IPS DF 19.7 (cell line): Measurements from ENCODE around the gene ZNF346.

Experiments
- DNase-seq: peaks from one replicate; pipeline ENCODE4 v3.0.0-alpha.2; 2013; ENCODE audit warnings: low read depth, low spot score

ZNF346 gene

DNA sequence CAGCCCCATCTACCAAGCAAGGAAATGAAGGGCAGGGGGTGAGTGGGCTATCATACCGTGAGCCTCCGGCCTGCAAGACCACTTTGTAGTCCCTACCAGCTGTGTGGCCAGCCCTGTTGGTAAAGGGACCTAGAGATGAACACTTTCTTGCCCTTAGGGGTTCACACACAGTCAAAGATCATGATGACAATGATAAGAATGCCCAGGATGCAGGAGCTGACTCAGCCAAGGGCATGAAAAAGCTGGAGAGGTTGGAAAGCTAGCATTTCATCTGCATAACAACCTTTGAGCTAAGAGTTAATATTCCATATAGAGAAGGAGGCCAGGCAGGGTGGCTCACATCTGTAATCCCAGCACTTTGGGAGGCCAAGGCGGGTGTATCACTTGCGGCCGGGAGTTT lies 45.0 kb downstream of the ZNF346 start:
- no peak for DNase-seq

DNA sequence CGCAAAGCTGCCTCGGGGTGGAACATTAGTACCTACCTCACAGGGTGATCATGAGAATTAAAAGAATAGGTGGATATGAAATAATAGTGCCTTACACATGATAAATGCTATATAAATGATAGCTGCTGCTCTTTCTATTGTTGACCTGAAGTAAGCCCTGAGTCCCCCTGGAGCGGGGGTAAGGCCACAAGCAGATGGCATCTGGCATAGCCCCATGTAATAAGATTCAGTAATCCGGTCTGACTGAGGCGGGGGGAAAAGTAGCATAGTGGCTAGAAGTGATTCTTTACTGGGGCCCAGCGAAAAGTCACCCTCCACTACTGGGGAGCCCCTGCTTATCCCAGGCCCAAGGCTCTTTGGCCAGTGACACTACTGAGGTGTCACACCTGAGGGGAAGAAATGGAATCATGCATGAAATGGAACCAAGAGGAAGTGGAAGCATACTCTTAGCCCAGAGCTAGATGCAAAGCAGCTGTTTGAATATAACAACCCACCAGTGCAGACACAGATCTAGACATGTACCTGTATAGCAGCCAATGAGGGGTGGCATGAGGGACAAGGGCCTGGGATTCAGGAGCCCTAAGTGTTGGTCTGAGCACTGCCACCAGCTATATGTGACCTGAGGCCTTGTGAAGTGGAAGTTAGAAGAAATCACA lies 48.2 kb downstream of the ZNF346 start:
- no peak for DNase-seq

GRCh38 chr5:177071666-177072385 lies 49.3 kb downstream of the ZNF346 start:
- peak; percentile 59 for DNase-seq

DNA sequence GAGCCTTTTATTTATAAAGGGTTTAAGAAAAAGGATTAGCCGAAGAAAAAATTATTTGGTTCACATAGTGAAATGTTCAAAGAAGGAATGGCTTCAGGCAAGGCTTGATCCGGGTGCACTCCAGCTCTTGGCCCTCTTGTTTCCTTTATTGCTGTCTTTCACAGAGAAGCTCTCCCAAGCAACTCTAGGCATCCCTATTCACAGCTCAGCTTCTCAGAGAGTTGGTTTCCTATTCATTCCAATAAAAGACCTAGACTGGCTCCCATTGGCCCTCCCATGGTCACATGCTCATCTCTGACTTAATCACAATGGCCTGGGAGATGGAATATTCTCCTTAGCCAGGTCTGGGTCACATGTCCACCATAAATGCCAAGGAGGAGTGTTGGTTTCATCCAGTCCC lies 54.8 kb downstream of the ZNF346 start:
- DNase-seq, result no peak

- DNase-seq, result no peak
These were observed 57.1 kb downstream of the ZNF346 start for GRCh38 chr5:177079606-177080005.

GRCh38 chr5:177080265-177080664 lies 57.8 kb downstream of the ZNF346 start:
- no peak for DNase-seq

DNA sequence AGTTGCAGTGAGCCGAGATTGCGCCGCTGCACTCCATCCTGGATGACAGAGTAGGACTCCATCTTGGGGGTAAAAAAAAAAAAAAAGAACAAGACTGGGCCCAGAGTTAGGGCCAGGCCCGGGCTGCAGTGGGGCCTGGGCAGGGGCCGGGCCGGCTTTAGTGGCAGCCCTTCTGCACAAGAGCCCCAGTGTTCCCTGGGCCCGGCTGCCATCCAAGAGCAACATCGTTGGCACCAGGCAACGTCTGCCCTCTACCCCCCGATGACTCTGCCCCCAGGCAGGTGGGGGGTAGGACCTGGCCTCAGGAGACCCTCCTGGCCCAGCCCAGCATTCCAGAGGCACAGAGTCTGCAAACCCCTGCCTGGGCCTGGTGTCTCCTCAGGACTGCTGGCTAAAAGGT lies 59.4 kb downstream of the ZNF346 start:
- no peak for DNase-seq

- DNase-seq, result no peak
These were observed 60.9 kb downstream of the ZNF346 start for GRCh38 chr5:177083357-177083756.

GRCh38 chr5:177084175-177084574 lies 61.7 kb downstream of the ZNF346 start:
- no peak for DNase-seq

- DNase-seq, result peak; percentile 65
These were observed 63.6 kb downstream of the ZNF346 start for GRCh38 chr5:177085985-177086653.

- no peak for DNase-seq
These were observed 64.3 kb downstream of the ZNF346 start, which contains the start of gene FGFR4 for GRCh38 chr5:177086654-177087397. TSS of gene FGFR4 (plus strand) at chr5:177086915. CDS start at chr5:177089603, 2,688 bp downstream.

- no peak for DNase-seq
These were observed 65.0 kb downstream of the ZNF346 start for GRCh38 chr5:177087398-177088005.

DNA sequence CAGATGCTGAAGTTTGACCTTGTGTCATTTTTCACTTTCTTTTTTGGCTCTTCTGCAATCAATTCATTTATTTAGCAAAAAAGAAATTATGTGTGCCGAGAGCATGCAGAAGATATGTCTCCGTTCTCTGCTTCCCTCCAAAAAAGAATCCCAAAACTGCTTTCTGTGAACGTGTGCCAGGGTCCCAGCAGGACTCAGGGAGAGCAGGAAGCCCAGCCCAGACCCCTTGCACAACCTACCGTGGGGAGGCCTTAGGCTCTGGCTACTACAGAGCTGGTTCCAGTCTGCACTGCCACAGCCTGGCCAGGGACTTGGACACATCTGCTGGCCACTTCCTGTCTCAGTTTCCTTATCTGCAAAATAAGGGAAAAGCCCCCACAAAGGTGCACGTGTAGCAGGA lies 66.6 kb downstream of the ZNF346 start:
- DNase-seq, result no peak

DNA sequence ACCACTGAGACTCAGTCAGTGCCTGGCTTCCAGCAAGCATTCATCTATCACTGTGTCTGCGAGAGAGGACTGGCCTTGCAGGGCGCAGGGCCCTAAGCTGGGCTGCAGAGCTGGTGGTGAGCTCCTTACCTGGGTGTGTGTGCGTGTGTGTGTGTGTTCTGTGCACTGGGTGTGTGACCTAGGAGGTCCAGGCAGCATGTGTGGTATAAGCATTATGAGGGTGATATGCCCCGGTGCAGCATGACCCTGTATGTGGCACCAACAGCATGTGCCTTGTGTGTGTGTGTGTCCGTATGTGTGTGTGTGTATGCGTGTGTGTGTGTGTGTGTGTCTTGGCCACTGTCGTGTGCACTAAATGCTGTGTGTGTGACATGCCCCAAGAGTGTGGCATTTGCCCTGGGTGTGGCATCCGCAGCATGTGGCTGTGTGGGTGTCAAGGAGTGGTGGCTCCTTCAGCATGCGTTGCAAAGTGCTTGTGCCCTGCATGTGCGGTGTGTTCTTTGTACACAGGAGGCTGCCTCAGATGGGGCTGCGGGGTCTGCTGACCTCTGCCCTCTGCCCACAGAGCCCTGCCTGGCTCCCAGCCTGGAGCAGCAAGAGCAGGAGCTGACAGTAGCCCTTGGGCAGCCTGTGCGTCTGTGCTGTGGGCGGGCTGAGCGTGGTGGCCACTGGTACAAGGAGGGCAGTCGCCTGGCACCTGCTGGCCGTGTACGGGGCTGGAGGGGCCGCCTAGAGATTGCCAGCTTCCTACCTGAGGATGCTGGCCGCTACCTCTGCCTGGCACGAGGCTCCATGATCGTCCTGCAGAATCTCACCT lies 67.5 kb downstream of the ZNF346 start:
- no peak for DNase-seq

DNA sequence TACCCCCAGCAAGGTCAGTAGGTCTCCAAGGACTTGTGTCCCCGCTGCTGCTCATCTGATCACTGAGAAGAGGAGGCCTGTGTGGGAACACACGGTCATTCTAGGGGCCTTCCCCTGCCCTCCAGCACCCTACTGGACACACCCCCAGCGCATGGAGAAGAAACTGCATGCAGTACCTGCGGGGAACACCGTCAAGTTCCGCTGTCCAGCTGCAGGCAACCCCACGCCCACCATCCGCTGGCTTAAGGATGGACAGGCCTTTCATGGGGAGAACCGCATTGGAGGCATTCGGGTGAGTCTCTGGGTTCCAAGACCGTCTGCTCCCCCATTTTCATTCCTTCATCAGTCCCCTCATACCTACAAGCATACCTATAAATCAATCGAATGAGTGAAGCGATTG lies 68.3 kb downstream of the ZNF346 start:
- no peak for DNase-seq

GRCh38 chr5:177091232-177091631 lies 68.7 kb downstream of the ZNF346 start:
- DNase-seq, result no peak

- DNase-seq, result no peak
These were observed 69.9 kb downstream of the ZNF346 start for GRCh38 chr5:177092178-177093081.

GRCh38 chr5:177093082-177093712 lies 70.7 kb downstream of the ZNF346 start:
- DNase-seq, result no peak

DNA sequence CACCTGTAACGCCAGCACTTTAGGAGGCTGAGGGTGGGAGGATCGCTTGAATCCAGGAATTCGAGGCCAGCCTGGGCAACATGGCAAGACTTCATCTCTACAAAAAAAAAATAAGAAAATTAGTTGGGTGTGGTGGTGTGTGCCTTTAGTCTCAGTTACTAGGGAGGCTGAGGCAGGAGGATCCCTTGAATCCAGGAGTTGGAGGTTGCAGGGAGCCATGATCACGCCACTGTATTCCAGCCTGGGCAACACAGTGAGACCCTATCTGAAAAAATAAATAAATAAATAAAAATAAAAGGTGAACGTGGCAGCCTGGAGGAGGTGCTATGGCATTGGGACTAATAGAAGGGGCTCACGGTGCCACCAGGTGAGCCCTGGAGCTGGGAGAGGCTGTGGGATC lies 71.3 kb downstream of the ZNF346 start:
- no peak for DNase-seq
